ENCODE measurements around the gene BMP6.

GRCh38 chr6:7811441-7811840 is 85.5 kb downstream of the BMP6 start:
- TF ChIP-seq, protein P1, sequence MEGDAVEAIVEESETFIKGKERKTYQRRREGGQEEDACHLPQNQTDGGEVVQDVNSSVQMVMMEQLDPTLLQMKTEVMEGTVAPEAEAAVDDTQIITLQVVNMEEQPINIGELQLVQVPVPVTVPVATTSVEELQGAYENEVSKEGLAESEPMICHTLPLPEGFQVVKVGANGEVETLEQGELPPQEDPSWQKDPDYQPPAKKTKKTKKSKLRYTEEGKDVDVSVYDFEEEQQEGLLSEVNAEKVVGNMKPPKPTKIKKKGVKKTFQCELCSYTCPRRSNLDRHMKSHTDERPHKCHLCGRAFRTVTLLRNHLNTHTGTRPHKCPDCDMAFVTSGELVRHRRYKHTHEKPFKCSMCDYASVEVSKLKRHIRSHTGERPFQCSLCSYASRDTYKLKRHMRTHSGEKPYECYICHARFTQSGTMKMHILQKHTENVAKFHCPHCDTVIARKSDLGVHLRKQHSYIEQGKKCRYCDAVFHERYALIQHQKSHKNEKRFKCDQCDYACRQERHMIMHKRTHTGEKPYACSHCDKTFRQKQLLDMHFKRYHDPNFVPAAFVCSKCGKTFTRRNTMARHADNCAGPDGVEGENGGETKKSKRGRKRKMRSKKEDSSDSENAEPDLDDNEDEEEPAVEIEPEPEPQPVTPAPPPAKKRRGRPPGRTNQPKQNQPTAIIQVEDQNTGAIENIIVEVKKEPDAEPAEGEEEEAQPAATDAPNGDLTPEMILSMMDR (IDR thresholded peaks at IDR 0.05; ENCODE audit: low read depth, low read length), result no peak
- no peak for TF ChIP-seq MYC (IDR thresholded peaks at IDR 0.05; ENCODE audit: low read depth, low read length)
- no peak for TF ChIP-seq MAX (IDR thresholded peaks at IDR 0.05; ENCODE audit: low read depth, low read length)
- TF ChIP-seq POLR2A (IDR thresholded peaks at IDR 0.05; ENCODE audit: extremely low read depth, insufficient read length), result no peak
